Stimulated activated memory B cell treated with anti-CD40 and anti-IgM and Interleukin-4, amounts not matched to agents 10 μg/mL and 1 μg/mL and 100 μg/mL, for 72 hours (primary cell): ENCODE results near the gene STYX.

ENCODE experiments used
- ATAC-seq: fragments of 150-1000 bp; cut with Tn5 transposase; 2 replicates; pipeline ENCODE4 v1.10.0; 2021
- H3K27ac Mint-ChIP-seq: one replicate; pipeline ENCODE4 v1.8.0; 2022; ENCODE audit warnings: mild to moderate bottlenecking, mixed read lengths
- H3K27me3 Mint-ChIP-seq: one replicate; pipeline ENCODE4 v1.8.0; 2022; ENCODE audit warnings: mixed read lengths
- H3K36me3 Mint-ChIP-seq: one replicate; pipeline ENCODE4 v1.8.0; 2022; ENCODE audit warnings: mixed read lengths
- H3K4me1 Mint-ChIP-seq: one replicate; pipeline ENCODE4 v1.8.0; 2022; ENCODE audit warnings: mixed read lengths
- H3K4me3 Mint-ChIP-seq: one replicate; pipeline ENCODE4 v1.8.0; 2022; ENCODE audit warnings: mild to moderate bottlenecking, moderate library complexity, mixed read lengths
- H3K9me3 Mint-ChIP-seq: one replicate; pipeline ENCODE4 v1.8.0; 2022; ENCODE audit warnings: mixed read lengths

STYX gene

DNA sequence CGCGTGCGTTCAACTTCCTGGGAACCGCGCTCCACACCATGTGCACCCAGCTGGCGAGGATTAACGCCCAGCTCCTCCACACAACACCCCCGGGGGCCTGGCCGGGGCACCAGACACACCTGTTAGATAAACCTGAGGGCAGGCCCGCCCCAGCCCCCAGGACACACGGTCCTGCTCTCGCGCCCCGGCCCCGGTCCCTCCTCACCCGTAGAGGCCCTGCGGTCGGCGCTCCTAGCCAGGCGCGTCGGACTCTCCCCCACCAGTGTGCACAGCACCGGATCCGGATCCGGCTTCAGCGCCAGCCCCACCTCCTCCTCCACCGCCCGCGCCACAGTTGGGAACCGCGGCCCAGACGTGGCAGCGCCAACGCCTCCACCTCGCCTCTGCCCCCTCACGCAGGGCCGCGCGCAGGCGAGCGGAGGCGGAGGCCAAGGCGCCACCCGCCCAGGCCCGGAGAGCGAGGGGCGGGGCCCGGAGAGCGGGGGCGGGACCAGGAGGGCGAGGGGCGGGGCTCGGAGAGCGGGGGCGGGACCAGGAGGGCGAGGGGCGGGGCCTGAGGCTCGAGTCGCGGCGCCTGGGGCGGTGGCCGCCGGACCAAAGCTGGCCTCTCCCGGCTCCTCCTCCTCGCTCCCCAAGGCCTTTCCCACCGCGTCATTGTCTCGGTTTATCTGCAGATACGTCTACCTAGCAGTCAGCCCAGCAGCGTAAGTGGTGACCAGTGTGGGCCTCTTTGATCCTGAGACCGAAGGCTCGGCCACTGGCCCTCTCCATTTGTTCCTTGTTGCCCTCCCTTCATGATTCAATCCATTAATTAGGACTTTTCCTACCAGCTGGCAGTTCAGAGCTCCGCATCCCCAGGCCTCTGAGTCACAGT lies 61.5 kb downstream of the STYX start, which contains the start of gene GNPNAT1:
Gene GNPNAT1, minus strand, starts transcription at position 385 of the 874 bp plus-strand sequence. CDS start 6,957 bp downstream, outside the sequence.
- Mint-ChIP-seq H3K27ac (peak within 1 kb of the TSS; percentile 88), H3K9me3 (no peaks in the 10 kb centered on the region), H3K27me3 (no peaks in the 10 kb centered on the region), H3K4me1 (peaks cover 27% of the 10 kb centered on the region), H3K4me3 (peak within 1 kb of the TSS; percentile 88), H3K36me3 (no peaks in the 10 kb centered on the region)
- peak; percentile 98 for ATAC-seq

DNA sequence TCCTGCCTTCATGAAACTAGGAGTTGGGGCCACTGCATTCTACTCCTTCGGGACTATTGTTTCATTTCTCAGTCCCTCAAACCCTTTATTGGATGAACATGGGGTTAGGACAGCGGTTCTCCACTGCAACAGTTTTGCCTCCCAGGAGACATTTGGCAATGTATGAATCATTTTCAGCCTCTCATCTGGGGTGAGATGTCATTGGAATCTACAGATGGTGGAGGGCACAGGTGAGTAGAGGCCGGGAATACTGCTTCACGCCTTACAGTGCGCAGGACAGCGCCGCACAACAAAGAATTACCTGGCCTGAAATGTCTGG lies 62.1 kb downstream of the STYX start:
- no peaks in the 10 kb centered on the region for H3K36me3 Mint-ChIP-seq
- peak overlapping the region; percentile 88 for H3K27ac Mint-ChIP-seq
- H3K27me3 Mint-ChIP-seq: no peaks in the 10 kb centered on the region
- H3K4me1 Mint-ChIP-seq: peaks cover 27% of the 10 kb centered on the region
- no peak for ATAC-seq
- peak overlapping the region; percentile 88 for H3K4me3 Mint-ChIP-seq
- no peaks in the 10 kb centered on the region for H3K9me3 Mint-ChIP-seq

DNA sequence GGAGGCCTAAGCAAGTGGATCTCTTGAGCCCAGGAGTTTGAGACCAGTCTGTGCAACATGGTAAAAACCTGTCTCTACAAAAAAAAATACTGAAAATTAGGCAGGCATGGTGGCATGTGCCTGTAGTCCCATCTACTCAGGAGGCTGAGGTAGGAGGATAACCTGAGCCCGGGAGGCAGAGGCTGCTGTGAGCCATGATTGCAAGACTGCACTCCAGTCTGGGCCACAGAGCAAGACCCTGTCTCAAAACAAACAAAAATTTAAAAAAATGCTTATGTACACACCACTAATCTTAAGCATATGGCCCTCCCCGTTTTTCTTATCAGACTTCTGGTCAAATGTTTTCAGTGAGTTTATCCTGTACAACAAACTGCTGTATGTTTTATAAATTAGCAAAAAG lies 63.1 kb downstream of the STYX start:
- Mint-ChIP-seq H3K4me3 (no peak overlapping the region), H3K9me3 (peaks cover 3% of the 10 kb centered on the region), H3K4me1 (peaks cover 27% of the 10 kb centered on the region), H3K36me3 (no peaks in the 10 kb centered on the region), H3K27me3 (no peaks in the 10 kb centered on the region), H3K27ac (no peak overlapping the region)
- no peak for ATAC-seq

DNA sequence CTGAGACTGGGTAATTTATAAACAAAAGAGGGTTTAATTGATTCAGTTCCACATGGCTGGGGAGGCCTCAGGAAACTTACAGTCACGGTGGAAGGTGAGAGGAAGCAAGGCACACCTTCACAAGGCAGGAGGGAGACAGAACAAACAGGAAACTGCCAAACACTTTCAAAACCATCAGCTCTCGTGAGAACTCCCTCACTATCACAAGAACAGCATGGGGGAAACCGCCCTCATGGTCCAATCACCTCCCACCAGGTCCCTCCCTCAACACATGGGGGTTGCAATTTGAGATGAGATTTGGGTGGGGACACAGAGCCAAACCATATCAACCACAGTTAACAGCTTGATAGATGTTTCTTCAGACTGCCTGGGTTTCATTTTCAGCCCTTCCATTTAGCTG lies 67.7 kb downstream of the STYX start:
- ATAC-seq: no peak

DNA sequence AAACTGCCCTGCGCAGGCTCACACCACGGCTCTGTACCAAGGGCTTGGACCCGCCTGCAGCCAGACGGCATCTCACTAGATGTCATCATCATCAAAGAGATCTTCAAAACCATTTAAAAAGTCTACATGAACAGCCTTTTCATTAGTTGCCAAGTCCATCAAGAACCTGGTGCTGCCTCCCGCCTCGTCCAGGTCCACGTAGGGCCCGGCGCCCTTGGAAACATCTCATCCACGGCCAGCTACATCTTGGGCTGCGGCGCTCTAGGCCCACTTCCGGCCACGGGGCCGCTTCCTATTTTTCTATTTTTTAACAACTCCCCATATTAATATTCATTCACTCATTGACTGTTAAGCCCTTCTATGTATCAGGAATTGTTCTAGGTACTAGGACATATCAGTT lies 68.9 kb downstream of the STYX start:
- H3K4me3 Mint-ChIP-seq: no peak overlapping the region
- no peak overlapping the region for H3K27ac Mint-ChIP-seq
- ATAC-seq: no peak
- no peaks in the 10 kb centered on the region for H3K27me3 Mint-ChIP-seq
- peaks cover 3% of the 10 kb centered on the region for H3K9me3 Mint-ChIP-seq
- H3K36me3 Mint-ChIP-seq: no peaks in the 10 kb centered on the region
- peaks cover 6% of the 10 kb centered on the region for H3K4me1 Mint-ChIP-seq

More for the DNA sequence above, 67.7 kb downstream of the STYX start:
- Mint-ChIP-seq H3K4me1 (peaks cover 6% of the 10 kb centered on the region), H3K9me3 (peaks cover 3% of the 10 kb centered on the region), H3K27ac (no peak overlapping the region), H3K27me3 (no peaks in the 10 kb centered on the region), H3K36me3 (no peaks in the 10 kb centered on the region), H3K4me3 (no peak overlapping the region)

DNA sequence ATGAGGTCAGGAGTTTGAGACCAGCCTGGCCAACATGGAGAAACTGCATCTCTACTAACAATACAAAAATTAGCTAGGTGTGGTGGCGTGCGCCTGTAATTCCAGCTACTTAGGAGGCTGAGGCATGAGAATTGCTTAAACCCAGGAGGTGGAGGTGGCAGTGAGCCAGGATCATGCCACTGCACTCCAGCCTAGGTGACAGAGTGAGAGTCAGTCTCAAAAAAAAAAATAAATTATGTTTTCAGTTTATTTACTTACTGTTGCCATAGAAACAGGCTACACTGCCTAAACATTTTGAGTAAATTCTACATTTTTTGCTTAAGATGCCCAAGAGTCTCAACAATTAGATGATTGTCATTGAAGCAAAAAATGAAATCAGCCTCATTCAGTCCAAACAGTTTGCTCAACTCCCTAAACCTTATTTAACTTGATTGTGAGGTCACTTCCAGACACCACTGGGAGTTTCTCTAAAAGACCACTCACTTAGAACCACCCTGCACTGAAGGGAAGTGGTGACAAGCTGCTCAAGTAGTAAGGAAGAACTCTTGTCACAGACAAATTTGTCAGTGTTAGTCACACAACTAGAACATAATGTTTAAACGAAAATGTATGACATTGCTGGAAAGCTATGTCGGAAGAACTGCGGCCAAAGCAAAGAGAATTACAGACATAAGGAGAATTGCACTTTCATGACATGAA lies 71.2 kb downstream of the STYX start:
- peaks cover 3% of the 10 kb centered on the region for H3K9me3 Mint-ChIP-seq
- no peak for ATAC-seq
- no peaks in the 10 kb centered on the region for H3K27me3 Mint-ChIP-seq
- H3K36me3 Mint-ChIP-seq: no peaks in the 10 kb centered on the region
- peaks cover 6% of the 10 kb centered on the region for H3K4me1 Mint-ChIP-seq
- H3K27ac Mint-ChIP-seq: no peak overlapping the region
- no peak overlapping the region for H3K4me3 Mint-ChIP-seq

DNA sequence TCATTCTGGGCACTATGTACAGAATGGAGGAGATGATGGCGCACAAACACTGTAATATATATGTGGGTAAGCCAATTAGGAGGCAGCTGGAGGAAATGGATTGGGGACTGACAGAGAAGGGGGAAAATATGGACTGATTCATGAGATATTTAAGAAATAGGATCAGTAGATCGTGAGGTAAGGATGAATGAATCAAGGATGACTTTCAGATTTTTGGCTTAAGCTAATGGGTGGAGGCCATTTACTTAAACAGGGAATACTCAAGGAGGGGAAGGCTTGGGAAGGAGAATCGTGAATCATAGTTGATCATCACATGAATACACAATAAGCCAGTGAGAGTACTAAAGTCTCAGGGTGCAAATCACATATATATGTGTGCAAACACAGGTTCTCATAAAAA lies 72.6 kb downstream of the STYX start:
- Mint-ChIP-seq H3K27me3 (no peaks in the 10 kb centered on the region), H3K4me1 (peaks cover 6% of the 10 kb centered on the region), H3K27ac (no peak overlapping the region), H3K9me3 (peaks cover 2% of the 10 kb centered on the region), H3K36me3 (no peaks in the 10 kb centered on the region), H3K4me3 (no peak overlapping the region)
- ATAC-seq: no peak

DNA sequence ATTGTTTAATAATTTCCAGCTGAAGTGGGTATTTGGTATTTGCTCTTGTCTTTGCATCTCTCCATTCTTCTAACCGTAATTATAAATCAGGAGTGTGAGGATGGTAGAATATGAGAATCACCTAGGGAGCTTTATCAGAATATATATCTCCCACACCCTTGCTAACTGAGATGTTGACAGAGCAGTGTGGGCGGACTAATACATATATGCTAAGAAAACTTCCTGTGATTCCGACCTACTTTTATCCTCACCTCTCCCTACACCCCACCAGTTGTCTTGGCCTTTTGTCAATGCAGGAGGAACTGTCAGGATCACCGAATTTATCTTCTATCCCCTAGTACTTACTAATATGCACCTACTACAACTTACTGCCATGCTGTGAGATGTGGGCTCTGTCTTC lies 76.1 kb downstream of the STYX start:
- no peak overlapping the region for H3K27ac Mint-ChIP-seq
- no peaks in the 10 kb centered on the region for H3K9me3 Mint-ChIP-seq
- no peak overlapping the region for H3K4me3 Mint-ChIP-seq
- H3K27me3 Mint-ChIP-seq: no peaks in the 10 kb centered on the region
- no peaks in the 10 kb centered on the region for H3K36me3 Mint-ChIP-seq
- no peak for ATAC-seq
- H3K4me1 Mint-ChIP-seq: no peaks in the 10 kb centered on the region

DNA sequence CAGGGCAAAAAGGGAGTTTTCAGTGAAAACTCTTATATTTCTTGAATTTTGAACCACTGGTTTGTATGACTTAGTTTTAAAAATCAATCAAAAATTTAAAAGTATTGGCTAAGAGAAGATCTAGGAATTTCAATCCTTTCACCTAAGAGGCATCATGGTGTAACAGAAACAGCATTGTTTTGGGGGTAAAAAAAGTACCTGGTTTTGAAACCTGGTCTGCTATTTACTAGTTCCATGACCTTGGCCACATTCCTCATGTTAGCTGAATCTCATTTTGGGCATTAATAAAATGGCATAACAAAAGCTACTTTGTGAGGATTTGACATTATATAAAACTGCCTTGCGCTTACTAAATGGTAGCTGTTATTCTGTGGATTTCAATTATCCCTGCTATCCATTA lies 78.1 kb downstream of the STYX start:
- ATAC-seq: no peak
- Mint-ChIP-seq H3K4me1 (no peaks in the 10 kb centered on the region), H3K36me3 (no peaks in the 10 kb centered on the region), H3K27ac (no peak overlapping the region), H3K4me3 (no peak overlapping the region), H3K9me3 (no peaks in the 10 kb centered on the region), H3K27me3 (no peaks in the 10 kb centered on the region)

DNA sequence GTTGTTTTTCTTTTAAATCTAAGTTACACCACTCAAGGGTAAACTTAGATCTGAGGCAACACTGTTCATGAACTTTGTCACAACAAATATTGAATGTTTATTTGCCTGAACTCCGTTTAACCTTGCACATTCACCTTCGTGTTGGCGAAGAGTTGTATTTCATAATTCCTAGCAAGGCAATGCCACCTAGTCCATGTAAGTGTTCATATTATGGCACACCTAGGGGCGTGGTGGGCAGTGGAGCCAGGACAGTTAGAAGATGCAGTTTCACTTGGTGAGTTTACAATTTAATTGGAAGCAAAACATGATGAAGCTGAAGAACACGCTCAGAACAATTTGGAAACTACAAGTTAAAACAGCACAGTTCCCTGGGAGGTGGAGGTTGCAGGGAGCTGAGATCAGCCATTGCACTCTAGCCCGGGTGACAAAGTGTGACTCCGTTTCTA lies 91.9 kb downstream of the STYX start:
- H3K4me3 Mint-ChIP-seq: no peak overlapping the region
- no peaks in the 10 kb centered on the region for H3K36me3 Mint-ChIP-seq
- H3K9me3 Mint-ChIP-seq: no peaks in the 10 kb centered on the region
- ATAC-seq: no peak
- H3K4me1 Mint-ChIP-seq: no peaks in the 10 kb centered on the region
- no peak overlapping the region for H3K27ac Mint-ChIP-seq
- H3K27me3 Mint-ChIP-seq: no peaks in the 10 kb centered on the region

DNA sequence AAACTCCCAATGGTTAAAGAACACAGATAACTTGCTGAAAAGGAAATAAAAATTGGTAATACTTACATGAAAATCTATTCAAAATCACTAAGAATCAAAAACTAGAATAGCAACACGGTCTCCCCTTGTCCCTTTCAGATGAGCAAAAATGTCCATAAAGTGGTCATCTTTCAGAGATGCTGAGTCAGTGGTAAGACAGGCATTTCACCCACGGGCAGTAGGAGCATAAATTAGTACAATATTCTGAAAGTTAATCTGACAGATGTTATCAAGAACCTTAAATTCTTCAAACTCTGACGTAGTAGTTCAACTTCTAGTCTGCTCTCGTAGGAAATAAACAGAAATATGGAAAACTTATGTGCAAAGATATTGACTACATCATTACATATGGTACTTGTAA lies 94.5 kb downstream of the STYX start:
- Mint-ChIP-seq H3K27me3 (no peaks in the 10 kb centered on the region), H3K4me1 (no peaks in the 10 kb centered on the region), H3K27ac (no peak overlapping the region), H3K4me3 (no peak overlapping the region), H3K36me3 (no peaks in the 10 kb centered on the region), H3K9me3 (no peaks in the 10 kb centered on the region)
- ATAC-seq: no peak
